Mammary epithelial cell (primary cell): ENCODE results near the gene GPRIN3.

Experiments used
- CTCF ChIP-seq, 2 donors: IDR thresholded peaks in 1 of 2; conservative IDR thresholded peaks in 1 of 2; 2 replicates each; pipeline ENCODE4 v1.5.1; 2011 to 2012; ENCODE audit warnings: inconsistent platforms in 2 of 2, low read length in 2 of 2, mild to moderate bottlenecking in 2 of 2, control low read depth in 1 of 2, low read depth in 1 of 2; ENCODE audit not compliant: insufficient read depth in 1 of 2; ENCODE audit errors: extremely low read depth in 1 of 2
- EZH2 ChIP-seq: IDR thresholded peaks from 2 replicates; pipeline ENCODE4 v1.6.1; 2012; ENCODE audit warnings: low read length, inconsistent platforms, borderline replicate concordance

GRCh38 chr4:89249716-89250361 is 57.8 kb downstream of the GPRIN3 start:
- TF ChIP-seq CTCF (conservative IDR thresholded peaks at IDR 0.05 in 1 of 2, IDR thresholded peaks at IDR 0.05 in 1 of 2; ENCODE audit: extremely low read depth in 1 of 2, insufficient read depth in 1 of 2, low read depth in 1 of 2, low read length in 2 of 2): no peak
- TF ChIP-seq EZH2: no peak
